GM23248 (cell line): Measurements from ENCODE around the gene HBP1. TPM values are rescaled to one million over a fixed set of nuclear protein-coding genes. Genes with fewer than 3 reads are reported as not detected.

Experiments used
- DNase-seq: peaks from one replicate; pipeline ENCODE4 v3.0.0-alpha.2; 2015
- H2AFZ ChIP-seq: fragments of 200-600 bp; sonication (generic); 2 replicates; pipeline ENCODE4 v1.6.1; 2016; ENCODE audit warnings: antibody characterized with exemption
- H3F3A ChIP-seq: fragments of 200-600 bp; sonication (generic); 2 replicates; pipeline ENCODE4 v1.6.1; 2016; ENCODE audit warnings: mild to moderate bottlenecking, antibody characterized with exemption, mixed run types; ENCODE audit not compliant: insufficient read depth
- H3K27ac ChIP-seq: fragments of 200-600 bp; sonication (generic); 2 replicates; pipeline ENCODE4 v1.5.1; 2016; ENCODE audit warnings: mild to moderate bottlenecking
- H3K27me3 ChIP-seq: fragments of 200-600 bp; sonication (generic); replicated peaks from 2 replicates; pipeline ENCODE4 v1.6.1; 2016; ENCODE audit warnings: mild to moderate bottlenecking; ENCODE audit not compliant: insufficient read depth
- H3K36me3 ChIP-seq: fragments of 200-600 bp; sonication (generic); 2 replicates; pipeline ENCODE4 v1.6.1; 2016; ENCODE audit warnings: low read depth, mild to moderate bottlenecking
- H3K4me1 ChIP-seq: fragments of 200-600 bp; sonication (generic); 2 replicates; pipeline ENCODE4 v1.6.1; 2016; ENCODE audit warnings: mild to moderate bottlenecking; ENCODE audit not compliant: insufficient read depth
- H3K4me2 ChIP-seq: fragments of 200-600 bp; sonication (generic); one replicate; pipeline ENCODE4 v1.6.1; 2016; ENCODE audit warnings: mild to moderate bottlenecking; ENCODE audit not compliant: unreplicated experiment
- H3K4me3 ChIP-seq: fragments of 200-600 bp; sonication (generic); 2 replicates; pipeline ENCODE4 v1.5.1; 2016; ENCODE audit warnings: mild to moderate bottlenecking
- H3K79me2 ChIP-seq: fragments of 200-600 bp; sonication (generic); 2 replicates; pipeline ENCODE4 v1.6.1; 2016; ENCODE audit warnings: mild to moderate bottlenecking; ENCODE audit not compliant: insufficient read depth
- H3K9ac ChIP-seq: fragments of 200-600 bp; sonication (generic); 2 replicates; pipeline ENCODE4 v1.6.1; 2016; ENCODE audit warnings: mild to moderate bottlenecking
- H3K9me2 ChIP-seq: fragments of 200-600 bp; sonication (generic); 2 replicates; pipeline ENCODE4 v1.6.1; 2016; ENCODE audit warnings: mixed run types, mild to moderate bottlenecking, moderate library complexity; ENCODE audit not compliant: insufficient read depth
- H3K9me3 ChIP-seq: fragments of 200-600 bp; sonication (generic); one replicate; pipeline ENCODE4 v1.6.1; 2017; ENCODE audit warnings: low read depth
- H4K20me1 ChIP-seq: fragments of 200-600 bp; sonication (generic); 2 replicates; pipeline ENCODE4 v1.6.0; 2016; ENCODE audit not compliant: insufficient read depth
- EZH2 ChIP-seq: fragments of 200-600 bp; sonication (generic); IDR thresholded peaks from 2 replicates; pipeline ENCODE4 v1.6.1; 2018; ENCODE audit warnings: antibody characterized with exemption, mild to moderate bottlenecking; ENCODE audit not compliant: insufficient read depth, poor library complexity, severe bottlenecking
- EZH2phosphoT487 ChIP-seq: fragments of 200-600 bp; sonication (generic); IDR thresholded peaks from 2 replicates; pipeline ENCODE4 v1.6.1; 2018; ENCODE audit warnings: antibody characterized with exemption, moderate library complexity, mild to moderate bottlenecking, low read depth; ENCODE audit not compliant: insufficient read depth
- WGBS, 2 experiments: methylation state at CpG; one replicate each; pipeline ENCODE4 v1.1.6; 2015 to 2017; ENCODE audit warnings: low lambda C conversion rate in 2 of 2, low coverage in 1 of 2; ENCODE audit errors: missing lambda C conversion rate in 2 of 2; 5-methylcytosine and 5-hydroxymethylcytosine counted together
- in situ Hi-C: fragments of 300-500 bp; cut with MboI; formaldehyde crosslinking; loops from 2 replicates; pipeline ENCODE4 v1.15.0; 2020
- polyA plus RNA-seq: library from polyadenylated mRNA; unstranded; fragments of >200 nt; fragmentation: Nextera tagmentation; extraction: Ambion mirVana; gene quantifications from 2 replicates; pipeline ENCODE4 v1.2.1, GENCODE V29; 2016
- total RNA-seq: library from RNA; depleted of rRNA; stranded (reverse); fragments of >200 nt; shearing (Covaris generic); gene quantifications from 2 replicates; pipeline ENCODE4 v1.2.3, GENCODE V29; 2014

HBP1 gene
- total and polyA plus RNA-seq, 2 experiments from 2014 or later: 75.6 to 87.5 TPM

- peaks cover 10% of the 10 kb centered on the region for H3K4me1 ChIP-seq
- 28 to 42% methylated on average over 3 of the region's 3 CpGs for WGBS, 2 experiments
- no peaks in the 10 kb centered on the region for H3K9me2 ChIP-seq
- H3K27ac ChIP-seq: no peak overlapping the region
- in situ Hi-C loops: no loop called here
- no peaks in the 10 kb centered on the region for H3K9me3 ChIP-seq
- H3K4me2 ChIP-seq: no peak overlapping the region
- H3K9ac ChIP-seq: no peak overlapping the region
- TF ChIP-seq EZH2 (no peak), EZH2phosphoT487 (no peak)
- H3K27me3 ChIP-seq: no peaks in the 10 kb centered on the region
- H2AFZ ChIP-seq: no peak overlapping the region
- peaks cover 27% of the 10 kb centered on the region for H3K36me3 ChIP-seq
- DNase-seq: no peak
- H4K20me1 ChIP-seq: no peaks in the 10 kb centered on the region
- no peaks in the 10 kb centered on the region for H3K79me2 ChIP-seq
- no peak overlapping the region for H3K4me3 ChIP-seq
- H3F3A ChIP-seq: peaks cover 13% of the 10 kb centered on the region; the same call in 1 of the 2 replicates
Observed at GRCh38 chr7:107206706-107207105, 37.9 kb downstream of the HBP1 start.

- Histone ChIP-seq H3K9ac (no peak overlapping the region), H3K79me2 (no peaks in the 10 kb centered on the region), H3K4me2 (no peak overlapping the region), H3K27ac (peak overlapping the region; percentile 44), H3K9me2 (no peaks in the 10 kb centered on the region), H2AFZ (no peak overlapping the region), H4K20me1 (no peaks in the 10 kb centered on the region), H3K9me3 (no peaks in the 10 kb centered on the region), H3K36me3 (peaks cover 21% of the 10 kb centered on the region), H3K4me1 (peaks cover 10% of the 10 kb centered on the region), H3K27me3 (no peaks in the 10 kb centered on the region), H3F3A (peaks cover 13% of the 10 kb centered on the region; the same call in 1 of the 2 replicates), H3K4me3 (no peak overlapping the region)
- no peak for DNase-seq
- no peak for TF ChIP-seq EZH2phosphoT487
- no peak for TF ChIP-seq EZH2
- WGBS, 2 experiments: 54 to 57% methylated on average over 5 of the region's 5 CpGs
- in situ Hi-C loops: no loop called here
Observed at GRCh38 chr7:107207459-107207858, 38.7 kb downstream of the HBP1 start.

GRCh38 chr7:107208024-107208521 lies 39.3 kb downstream of the HBP1 start:
- Histone ChIP-seq H3F3A (peaks cover 13% of the 10 kb centered on the region; the same call in 1 of the 2 replicates), H3K36me3 (peaks cover 15% of the 10 kb centered on the region), H3K4me1 (peaks cover 10% of the 10 kb centered on the region), H3K27me3 (no peaks in the 10 kb centered on the region), H2AFZ (0 out of 2 replicates have a peak overlapping the region, but pooled peaks have one; percentile 11), H3K9ac (peak overlapping the region; percentile 14; the same call in 1 of the 2 replicates), H3K79me2 (no peaks in the 10 kb centered on the region), H3K9me3 (no peaks in the 10 kb centered on the region), H3K27ac (peak overlapping the region; percentile 44), H3K9me2 (no peaks in the 10 kb centered on the region), H4K20me1 (no peaks in the 10 kb centered on the region), H3K4me3 (no peak overlapping the region), H3K4me2 (no peak overlapping the region)
- WGBS, 2 experiments: 6 to 13% methylated on average over 3 of the region's 3 CpGs
- no peak for TF ChIP-seq EZH2phosphoT487
- no peak for TF ChIP-seq EZH2
- in situ Hi-C loops: no loop called here
- peak; percentile 51 for DNase-seq

- DNase-seq: no peak
- Histone ChIP-seq H3K9me2 (no peaks in the 10 kb centered on the region), H3K79me2 (no peaks in the 10 kb centered on the region), H3K9ac (peak overlapping the region; percentile 14; the same call in 1 of the 2 replicates), H4K20me1 (no peaks in the 10 kb centered on the region), H2AFZ (0 out of 2 replicates have a peak overlapping the region, but pooled peaks have one; percentile 11), H3K4me2 (no peak overlapping the region), H3F3A (peaks cover 13% of the 10 kb centered on the region; the same call in 1 of the 2 replicates), H3K27me3 (no peaks in the 10 kb centered on the region), H3K4me1 (peaks cover 10% of the 10 kb centered on the region), H3K36me3 (peaks cover 10% of the 10 kb centered on the region), H3K27ac (peak overlapping the region; percentile 44), H3K9me3 (no peaks in the 10 kb centered on the region), H3K4me3 (no peak overlapping the region)
- WGBS, 2 experiments: 86 to 88% methylated on average over 5 of the region's 5 CpGs
- no peak for TF ChIP-seq EZH2
- in situ Hi-C loops: no loop called here
Observed at GRCh38 chr7:107208563-107208962, 39.8 kb downstream of the HBP1 start.
